ENCODE results near the gene ADI1.
"Not testable (repeated sequence)": the region's sequence is repeated elsewhere in the genome, so short reads cannot be mapped to it uniquely, and the experiment has no call there.

DNA sequence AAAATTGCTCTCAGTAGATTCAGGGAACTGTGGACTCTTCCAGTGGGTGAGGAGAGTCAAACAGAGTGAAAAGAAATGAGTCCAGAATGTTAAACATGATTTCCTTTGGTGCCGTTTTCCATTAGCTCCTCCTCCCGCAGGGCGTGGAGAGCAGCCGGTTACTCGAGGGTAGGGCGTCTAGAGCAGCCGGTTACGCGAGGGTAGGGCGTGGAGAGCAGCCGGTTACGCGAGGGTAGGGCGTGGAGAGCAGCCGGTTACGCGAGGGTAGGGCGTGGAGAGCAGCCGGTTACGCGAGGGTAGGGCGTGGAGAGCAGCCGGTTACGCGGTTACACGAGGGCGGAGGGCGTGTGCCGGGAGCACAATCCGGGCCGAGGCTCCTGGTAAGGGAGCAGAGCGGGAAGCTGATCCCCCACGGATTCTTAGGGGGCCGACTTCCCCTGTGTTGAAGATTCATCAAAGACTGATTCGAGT lies 70.9 kb downstream of the ADI1 start:
- not testable (repeated sequence) for TF ChIP-seq CTCF (IDR thresholded peaks at IDR 0.05 in 4 of 5, conservative IDR thresholded peaks at IDR 0.05 in 1 of 5); POLR2A (IDR thresholded peaks at IDR 0.05)
